IMR-90 (cell line): Measurements from ENCODE around the gene SEC23IP. TPM values are rescaled to one million over a fixed set of nuclear protein-coding genes. Genes with fewer than 3 reads are reported as not detected.

Source experiments
- ATAC-seq: fragments of 200-7000 bp; cut with Tn5 transposase; 2 replicates; pipeline ENCODE4 v1.9.1; 2020; ENCODE audit warnings: low read depth, mild to moderate bottlenecking, moderate library complexity
- BruUV-seq: library from RNA; stranded (reverse); fragments of 400-500 nt; replicated peaks from 2 replicates; lab custom pipeline; 2021; lab: Mats Ljungman, UMichigan
- CTCF ChIA-PET: fragments of 300-600 bp; formaldehyde crosslinking; extraction: SDS; loops from one replicate; lab custom pipeline; 2021; ENCODE audit warnings: antibody characterized with exemption; lab: Yijun Ruan, JAX
- POLR2A ChIA-PET: fragments of 300-600 bp; sonication (Branson Sonifier 250); formaldehyde crosslinking; loops from one replicate; lab custom pipeline; 2022; ENCODE audit warnings: antibody characterized with exemption; ENCODE audit not compliant: unreplicated experiment; lab: Charles Lee
- DNase-seq: peaks from one replicate; pipeline ENCODE4 v3.0.0; 2013
- H2AFZ ChIP-seq: replicated peaks from 2 replicates; pipeline ENCODE3; 2013; ENCODE audit warnings: low read length, mild to moderate bottlenecking; ENCODE audit not compliant: poor library complexity
- H2AK5ac ChIP-seq: 2 replicates; pipeline ENCODE4 v1.6.1; 2013; ENCODE audit warnings: low read depth, low read length, inconsistent platforms
- H2AK9ac ChIP-seq: replicated peaks from 2 replicates; pipeline ENCODE3; 2013; ENCODE audit warnings: mild to moderate bottlenecking, low read depth, low read length, moderate library complexity; ENCODE audit not compliant: poor library complexity
- H2BK120ac ChIP-seq: 2 replicates; pipeline ENCODE4 v1.6.1; 2013; ENCODE audit warnings: low read depth, low read length, inconsistent platforms
- H2BK15ac ChIP-seq: 3 replicates; pipeline ENCODE4 v1.6.1; 2013; ENCODE audit warnings: low read depth, low read length, inconsistent platforms
- H2BK20ac ChIP-seq: 2 replicates; pipeline ENCODE4 v1.6.1; 2013; ENCODE audit warnings: low read depth, mild to moderate bottlenecking, inconsistent platforms, low read length, moderate library complexity
- H2BK5ac ChIP-seq: 2 replicates; pipeline ENCODE4 v1.6.1; 2013; ENCODE audit warnings: mild to moderate bottlenecking, low read depth, low read length, inconsistent platforms; ENCODE audit not compliant: poor library complexity, severe bottlenecking
- H3K14ac ChIP-seq: replicated peaks from 2 replicates; pipeline ENCODE4 v1.6.1; 2013; ENCODE audit warnings: low read depth, low read length, inconsistent platforms
- H3K18ac ChIP-seq: 2 replicates; pipeline ENCODE4 v1.6.1; 2013; ENCODE audit warnings: low read depth, low read length, control low read depth
- H3K23ac ChIP-seq: 2 replicates; pipeline ENCODE4 v1.6.1; 2013; ENCODE audit warnings: low read depth, low read length, inconsistent platforms
- H3K27ac ChIP-seq: 2 replicates; pipeline ENCODE4 v1.5.1; 2013; ENCODE audit warnings: mild to moderate bottlenecking, control low read depth, low read length; ENCODE audit not compliant: insufficient read depth
- H3K27me3 ChIP-seq: 2 replicates; pipeline ENCODE4 v1.6.1; 2013; ENCODE audit warnings: low read length; ENCODE audit not compliant: control insufficient read depth, insufficient read depth
- H3K36me3 ChIP-seq: 2 replicates; pipeline ENCODE4 v1.6.1; 2013; ENCODE audit warnings: low read length, mixed read lengths; ENCODE audit not compliant: control insufficient read depth, insufficient read depth
- H3K4ac ChIP-seq: 2 replicates; pipeline ENCODE4 v1.6.1; 2013; ENCODE audit warnings: low read depth, low read length, inconsistent platforms
- H3K4me1 ChIP-seq: 2 replicates; pipeline ENCODE4 v1.6.1; 2013; ENCODE audit warnings: low read length, mixed read lengths; ENCODE audit not compliant: control insufficient read depth, insufficient read depth
- H3K4me2 ChIP-seq: 2 replicates; pipeline ENCODE4 v1.6.1; 2013; ENCODE audit warnings: low read depth, mild to moderate bottlenecking, control low read depth, low read length, moderate library complexity
- H3K4me3 ChIP-seq: 2 replicates; pipeline ENCODE4 v1.5.1; 2013; ENCODE audit warnings: low read depth, mild to moderate bottlenecking, control low read depth, low read length, moderate library complexity; ENCODE audit not compliant: insufficient read depth
- H3K56ac ChIP-seq: 2 replicates; pipeline ENCODE4 v1.6.1; 2013; ENCODE audit warnings: low read length, inconsistent platforms; ENCODE audit not compliant: insufficient read depth; ENCODE audit errors: extremely low read depth
- H3K79me1 ChIP-seq, 2 experiments: 2 replicates each; pipeline ENCODE4 v1.6.1; 2013; ENCODE audit warnings: low read length in 2 of 2, inconsistent platforms in 1 of 2, low read depth in 1 of 2
- H3K9ac ChIP-seq: 2 replicates; pipeline ENCODE4 v1.6.1; 2013; ENCODE audit warnings: low read depth, low read length, control low read depth
- H3K9me1 ChIP-seq: 2 replicates; pipeline ENCODE4 v1.6.1; 2013; ENCODE audit warnings: low read length, inconsistent platforms; ENCODE audit not compliant: insufficient read depth
- H3K9me3 ChIP-seq: 2 replicates; pipeline ENCODE4 v1.6.1; 2013; ENCODE audit warnings: low read length; ENCODE audit not compliant: control insufficient read depth, insufficient read depth
- H4K20me1 ChIP-seq: 2 replicates; pipeline ENCODE4 v1.6.1; 2013; ENCODE audit warnings: low read length, inconsistent platforms; ENCODE audit not compliant: insufficient read depth
- H4K5ac ChIP-seq: 2 replicates; pipeline ENCODE4 v1.6.1; 2013; ENCODE audit warnings: mild to moderate bottlenecking, low read depth, low read length, control low read depth
- H4K8ac ChIP-seq, 2 experiments: 2 replicates each; pipeline ENCODE4 v1.6.1; 2013; ENCODE audit warnings: low read depth in 2 of 2, low read length in 2 of 2, control low read depth in 1 of 2, inconsistent platforms in 1 of 2
- H4K91ac ChIP-seq: 2 replicates; pipeline ENCODE4 v1.6.1; 2013; ENCODE audit warnings: low read depth, low read length, inconsistent platforms; ENCODE audit not compliant: insufficient read depth
- BHLHE40 ChIP-seq: fragments of 150-350 bp; IDR thresholded peaks from 2 replicates; pipeline ENCODE4 v1.6.1; 2016; ENCODE audit warnings: mild to moderate bottlenecking, low read depth, low read length
- CEBPB ChIP-seq: IDR thresholded peaks from 2 replicates; pipeline ENCODE4 v1.6.1; 2012; ENCODE audit warnings: low read depth, low read length, improper control_type of control experiment
- CHD1 ChIP-seq: IDR thresholded peaks from 2 replicates; pipeline ENCODE4 v1.6.1; 2012; ENCODE audit warnings: low read depth, low read length, improper control_type of control experiment
- ELK1 ChIP-seq: fragments of 150-350 bp; IDR thresholded peaks from 2 replicates; pipeline ENCODE4 v1.6.1; 2016; ENCODE audit warnings: low read depth, mild to moderate bottlenecking, low read length, moderate library complexity, borderline replicate concordance
- FOS ChIP-seq: fragments of 150-350 bp; IDR thresholded peaks from 2 replicates; pipeline ENCODE4 v1.6.1; 2016; ENCODE audit warnings: low read depth, low read length
- MAFK ChIP-seq: IDR thresholded peaks from 2 replicates; pipeline ENCODE4 v1.6.1; 2012; ENCODE audit warnings: low read depth, low read length, improper control_type of control experiment
- MAZ ChIP-seq: IDR thresholded peaks from 2 replicates; pipeline ENCODE4 v1.6.1; 2012; ENCODE audit warnings: low read depth, mild to moderate bottlenecking, low read length, improper control_type of control experiment, moderate library complexity, borderline replicate concordance
- MXI1 ChIP-seq: IDR thresholded peaks from 2 replicates; pipeline ENCODE4 v1.6.1; 2012; ENCODE audit warnings: low read depth, mild to moderate bottlenecking, low read length, moderate library complexity, borderline replicate concordance
- NFE2L2 ChIP-seq: fragments of 150-350 bp; IDR thresholded peaks from 2 replicates; pipeline ENCODE4 v1.6.1; 2016; ENCODE audit warnings: low read depth, mild to moderate bottlenecking, low read length
- POLR2A ChIP-seq: IDR thresholded peaks from 2 replicates; pipeline ENCODE4 v1.6.1; 2012; ENCODE audit warnings: mild to moderate bottlenecking, low read depth, low read length
- RAD21 ChIP-seq: IDR thresholded peaks from 2 replicates; pipeline ENCODE4 v1.6.1; 2012; ENCODE audit warnings: low read length, improper control_type of control experiment
- RCOR1 ChIP-seq: IDR thresholded peaks from 2 replicates; pipeline ENCODE4 v1.6.1; 2012; ENCODE audit warnings: mild to moderate bottlenecking, low read length, improper control_type of control experiment; ENCODE audit not compliant: insufficient replicate concordance
- RFX5 ChIP-seq: IDR thresholded peaks from 2 replicates; pipeline ENCODE4 v1.8.0; 2012; ENCODE audit warnings: low read depth, mild to moderate bottlenecking, low read length, moderate library complexity
- SMC3 ChIP-seq: fragments of 150-350 bp; IDR thresholded peaks from 2 replicates; pipeline ENCODE4 v1.6.1; 2016; ENCODE audit warnings: low read depth, mild to moderate bottlenecking, antibody characterized with exemption, low read length, moderate library complexity
- WGBS, 2 experiments: methylation state at CpG; one replicate each; pipeline versions ENCODE4 v1.1.5 to v1.1.7; 2013; ENCODE audit warnings: missing lambda C conversion rate in 2 of 2; ENCODE audit not compliant: insufficient read length in 1 of 2; ENCODE audit errors: extremely low coverage in 2 of 2; 5-methylcytosine and 5-hydroxymethylcytosine counted together
- dilution Hi-C: fragments of 300-500 bp; cut with HindIII; formaldehyde crosslinking; loops from one replicate; pipeline ENCODE4 v1.14.3; 2018; ENCODE audit warnings: low sequenced_read_pairs; ENCODE audit not compliant: unreplicated experiment
- in situ Hi-C: fragments of 300-500 bp; cut with MboI; formaldehyde crosslinking; loops from 3 replicates; pipeline ENCODE4 v1.14.3; 2019; ENCODE audit warnings: low sequenced_read_pairs, inconsistent platforms, mixed read lengths
- intact Hi-C: fragments of 100-400 bp; cut with micrococcal nuclease; formaldehyde crosslinking; loops from 2 replicates; pipeline ENCODE4 v1.10.0; 2022
- polyA plus RNA-seq, 3 experiments: library from polyadenylated mRNA; depleted of rRNA; stranded (reverse); fragments of >200 nt; gene quantifications; 2 replicates each; pipeline ENCODE4 v1.2.3, GENCODE V29; 2012; ENCODE audit warnings: low replicate concordance in 1 of 3
- total RNA-seq: library from RNA; depleted of rRNA; stranded (reverse); fragments of >200 nt; gene quantifications from 2 replicates; pipeline ENCODE4 v1.2.3, GENCODE V29; 2012
- TF ChIP-seq, protein P1 (sequence below): conservative IDR thresholded peaks from 2 replicates; pipeline ENCODE4 v1.5.1; 2012; ENCODE audit warnings: mild to moderate bottlenecking, low read depth, low read length, improper control_type of control experiment
- TF ChIP-seq, protein P2 (sequence below): fragments of 150-350 bp; IDR thresholded peaks from 2 replicates; pipeline ENCODE4 v1.6.1; 2017; ENCODE audit warnings: mild to moderate bottlenecking, antibody characterized with exemption, low read length, low read depth

Gene SEC23IP
- total and polyA plus RNA-seq, 2 of the 4 experiments (the other 2 are of a cell fraction), result 37.4 to 39.8 TPM

- 100% methylated on average over 1 of the region's 4 CpGs; no CpG with 5 or more reads in 1 of the 2 experiments for WGBS, 2 experiments
- no peaks in the 10 kb centered on the region for H3K27me3 ChIP-seq
- no peak overlapping the region for H3K4me3 ChIP-seq
- H4K8ac ChIP-seq, result no peak overlapping the region
- no peak overlapping the region for H2BK20ac ChIP-seq
- H3K9ac ChIP-seq, result no peak overlapping the region
- no peak overlapping the region for H2BK5ac ChIP-seq
- ATAC-seq (no peak), DNase-seq (no peak)
- no peak overlapping the region for H3K23ac ChIP-seq
- no peaks in the 10 kb centered on the region for H3K9me3 ChIP-seq
- no peak overlapping the region for H4K91ac ChIP-seq
- no peak overlapping the region for H2AFZ ChIP-seq
- BruUV-seq, result no TSS peak
- dilution Hi-C loops, result no loop called here
- H4K20me1 ChIP-seq, result no peaks in the 10 kb centered on the region
- no peak overlapping the region for H3K18ac ChIP-seq
- H4K5ac ChIP-seq, result no peak overlapping the region
- no peaks in the 10 kb centered on the region for H3K4me1 ChIP-seq
- H3K4ac ChIP-seq, result no peak overlapping the region
- H3K79me1 ChIP-seq, result peaks cover 4 to 5% of the 10 kb centered on the region in 2 experiments; a peak in 2 of 4 replicates
- no peak overlapping the region for H3K56ac ChIP-seq
- no peak overlapping the region for H2BK120ac ChIP-seq
- H3K4me2 ChIP-seq, result no peak overlapping the region
- no peak overlapping the region for H2AK9ac ChIP-seq
- peaks cover 27% of the 10 kb centered on the region for H3K36me3 ChIP-seq
- TF ChIP-seq CHD1 (no peak), MXI1 (no peak), NFE2L2 (no peak), FOS (no peak), MAFK (no peak), ELK1 (no peak), RFX5 (no peak), RAD21 (no peak), POLR2A (no peak), MAZ (no peak), SMC3 (no peak), RCOR1 (no peak), CEBPB (no peak), BHLHE40 (no peak)
- TF ChIP-seq, protein P1, sequence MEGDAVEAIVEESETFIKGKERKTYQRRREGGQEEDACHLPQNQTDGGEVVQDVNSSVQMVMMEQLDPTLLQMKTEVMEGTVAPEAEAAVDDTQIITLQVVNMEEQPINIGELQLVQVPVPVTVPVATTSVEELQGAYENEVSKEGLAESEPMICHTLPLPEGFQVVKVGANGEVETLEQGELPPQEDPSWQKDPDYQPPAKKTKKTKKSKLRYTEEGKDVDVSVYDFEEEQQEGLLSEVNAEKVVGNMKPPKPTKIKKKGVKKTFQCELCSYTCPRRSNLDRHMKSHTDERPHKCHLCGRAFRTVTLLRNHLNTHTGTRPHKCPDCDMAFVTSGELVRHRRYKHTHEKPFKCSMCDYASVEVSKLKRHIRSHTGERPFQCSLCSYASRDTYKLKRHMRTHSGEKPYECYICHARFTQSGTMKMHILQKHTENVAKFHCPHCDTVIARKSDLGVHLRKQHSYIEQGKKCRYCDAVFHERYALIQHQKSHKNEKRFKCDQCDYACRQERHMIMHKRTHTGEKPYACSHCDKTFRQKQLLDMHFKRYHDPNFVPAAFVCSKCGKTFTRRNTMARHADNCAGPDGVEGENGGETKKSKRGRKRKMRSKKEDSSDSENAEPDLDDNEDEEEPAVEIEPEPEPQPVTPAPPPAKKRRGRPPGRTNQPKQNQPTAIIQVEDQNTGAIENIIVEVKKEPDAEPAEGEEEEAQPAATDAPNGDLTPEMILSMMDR, result no peak
- TF ChIP-seq, protein P2, sequence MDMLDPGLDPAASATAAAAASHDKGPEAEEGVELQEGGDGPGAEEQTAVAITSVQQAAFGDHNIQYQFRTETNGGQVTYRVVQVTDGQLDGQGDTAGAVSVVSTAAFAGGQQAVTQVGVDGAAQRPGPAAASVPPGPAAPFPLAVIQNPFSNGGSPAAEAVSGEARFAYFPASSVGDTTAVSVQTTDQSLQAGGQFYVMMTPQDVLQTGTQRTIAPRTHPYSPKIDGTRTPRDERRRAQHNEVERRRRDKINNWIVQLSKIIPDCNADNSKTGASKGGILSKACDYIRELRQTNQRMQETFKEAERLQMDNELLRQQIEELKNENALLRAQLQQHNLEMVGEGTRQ, result no peak
- H3K14ac ChIP-seq, result no peak overlapping the region
- no peak overlapping the region for H3K27ac ChIP-seq
- in situ Hi-C loops, result loop anchor here (25.0 kb wide), 1 partner anchor 930 kb away; the partner anchor contains the start of gene WDR11
- intact Hi-C loops, result loop anchor here (10.0 kb wide), 2 partner anchors 402 to 922 kb away; partner anchors contain the start of gene WDR11
- H2AK5ac ChIP-seq, result no peak overlapping the region
- H2BK15ac ChIP-seq, result no peak overlapping the region
- POLR2A ChIA-PET, result no interaction called here
- H3K9me1 ChIP-seq, result no peaks in the 10 kb centered on the region; the same call in 1 of the 2 replicates
- CTCF ChIA-PET, result interaction anchor here (0.6 kb wide), 1 partner anchor 11 kb away, joined by 3 read pairs; no protein-coding TSS in a partner anchor
These were observed 40.1 kb downstream of the SEC23IP start for GRCh38 chr10:119932631-119933030.
